ENCODE measurements around the gene FFAR2. TPM values are rescaled to one million over a fixed set of nuclear protein-coding genes. Genes with fewer than 3 reads are reported as not detected.

The FFAR2 gene
- total RNA-seq, 2 donors from 2014 or later, result 0.22 to 0.82 TPM

GRCh38 chr19:35451338-35452096, 3.5 kb downstream of the FFAR2 start:
- Histone ChIP-seq H3K4me1 (no peaks in the 10 kb centered on the region), H3K9me3 (no peaks in the 10 kb centered on the region), H3K36me3 (no peaks in the 10 kb centered on the region), H3K4me3 (no peak overlapping the region), H3K27me3 (peaks cover 3% of the 10 kb centered on the region), H3K9ac (ENCODE audit: low read depth in 2 of 2, low read length in 2 of 2) (no peak overlapping the region), H3K27ac (no peak overlapping the region)
- intact Hi-C loops (cut with DNase I), result no loop called here
- no peak for DNase-seq
- TF ChIP-seq CTCF (IDR thresholded peaks at IDR 0.05), result no peak

GRCh38 chr19:35454663-35455062, 6.6 kb downstream of the FFAR2 start:
- Histone ChIP-seq H3K27ac (no peak overlapping the region), H3K9me3 (no peaks in the 10 kb centered on the region), H3K4me3 (no peak overlapping the region), H3K4me1 (no peaks in the 10 kb centered on the region), H3K27me3 (peaks cover 3% of the 10 kb centered on the region), H3K9ac (ENCODE audit: low read depth in 2 of 2, low read length in 2 of 2) (no peak overlapping the region), H3K36me3 (no peaks in the 10 kb centered on the region)
- TF ChIP-seq CTCF (IDR thresholded peaks at IDR 0.05), result no peak
- no peak for DNase-seq
- intact Hi-C loops (cut with DNase I), result no loop called here

- H3K27ac ChIP-seq, result no peak overlapping the region
- H3K36me3 ChIP-seq, result no peaks in the 10 kb centered on the region
- H3K9me3 ChIP-seq, result no peaks in the 10 kb centered on the region
- TF ChIP-seq CTCF (IDR thresholded peaks at IDR 0.05), result no peak
- no peaks in the 10 kb centered on the region for H3K4me1 ChIP-seq
- H3K27me3 ChIP-seq, result no peaks in the 10 kb centered on the region
- no peak for DNase-seq
- intact Hi-C loops (cut with DNase I), result no loop called here
- no peak overlapping the region for H3K4me3 ChIP-seq
- H3K9ac ChIP-seq (ENCODE audit: low read depth in 2 of 2, low read length in 2 of 2), result no peak overlapping the region
Observed at GRCh38 chr19:35455616-35456201, 7.7 kb downstream of the FFAR2 start.

GRCh38 chr19:35457173-35457572, 9.1 kb downstream of the FFAR2 start:
- no peaks in the 10 kb centered on the region for H3K4me1 ChIP-seq
- H3K27me3 ChIP-seq, result no peaks in the 10 kb centered on the region
- TF ChIP-seq CTCF (IDR thresholded peaks at IDR 0.05), result no peak
- DNase-seq, result no peak
- no peaks in the 10 kb centered on the region for H3K9me3 ChIP-seq
- H3K9ac ChIP-seq (ENCODE audit: low read depth in 2 of 2, low read length in 2 of 2), result no peak overlapping the region
- no peak overlapping the region for H3K4me3 ChIP-seq
- no peaks in the 10 kb centered on the region for H3K36me3 ChIP-seq
- intact Hi-C loops (cut with DNase I), result no loop called here
- no peak overlapping the region for H3K27ac ChIP-seq

- no peak for DNase-seq
- Histone ChIP-seq H3K4me1 (no peaks in the 10 kb centered on the region), H3K27me3 (no peaks in the 10 kb centered on the region), H3K4me3 (no peak overlapping the region), H3K36me3 (no peaks in the 10 kb centered on the region), H3K9ac (ENCODE audit: low read depth in 2 of 2, low read length in 2 of 2) (no peak overlapping the region), H3K9me3 (no peaks in the 10 kb centered on the region), H3K27ac (no peak overlapping the region)
- TF ChIP-seq CTCF (IDR thresholded peaks at IDR 0.05), result no peak
- intact Hi-C loops (cut with DNase I), result no loop called here
Observed at GRCh38 chr19:35458192-35458591, 10.1 kb downstream of the FFAR2 start.

Measured in colonic mucosa (tissue), 4 donors.